ENCODE data around the gene NIP7.
A peak's percentile ranks its signal among the peaks of the same experiment; 100 is the strongest.

Gene NIP7

GRCh38 chr16:69319381-69319780 is 20.2 kb upstream of the NIP7 start:
- no peak for DNase-seq

- no peak for DNase-seq
Measured at GRCh38 chr16:69319826-69320739, 19.5 kb upstream of the NIP7 start.

- DNase-seq = no peak
Measured at GRCh38 chr16:69320740-69321073, 18.9 kb upstream of the NIP7 start.

- DNase-seq = no peak
Measured at GRCh38 chr16:69321080-69321479, 18.5 kb upstream of the NIP7 start.

GRCh38 chr16:69322343-69322742 is 17.2 kb upstream of the NIP7 start:
- no peak for DNase-seq

- no peak for DNase-seq
Measured at GRCh38 chr16:69323415-69323814, 16.2 kb upstream of the NIP7 start.

GRCh38 chr16:69324013-69324531 is 15.5 kb upstream of the NIP7 start:
- no peak for DNase-seq

GRCh38 chr16:69324585-69325253 is 14.9 kb upstream of the NIP7 start:
- no peak for DNase-seq

GRCh38 chr16:69325784-69326171 is 13.8 kb upstream of the NIP7 start:
- DNase-seq = no peak

- no peak for DNase-seq
Measured at GRCh38 chr16:69326172-69326873, 13.2 kb upstream of the NIP7 start.

GRCh38 chr16:69327585-69328310 is 11.8 kb upstream of the NIP7 start:
- DNase-seq = no peak

- no peak for DNase-seq
Measured at GRCh38 chr16:69328854-69329316, 10.7 kb upstream of the NIP7 start.

GRCh38 chr16:69329369-69330285 is 9.9 kb upstream of the NIP7 start:
- DNase-seq = no peak

GRCh38 chr16:69330286-69331109 is 9.1 kb upstream of the NIP7 start, which contains the start of gene PDF:
TSS of gene PDF (minus strand) at chr16:69330588. CDS start at chr16:69330570, 18 bp downstream.
- peak; percentile 83 for DNase-seq

- DNase-seq = no peak
Measured at GRCh38 chr16:69334696-69335095, 4.9 kb upstream of the NIP7 start.

- no peak for DNase-seq
Measured at GRCh38 chr16:69338557-69339288, 849 bp upstream of the NIP7 start.

- no peak for DNase-seq
Measured at GRCh38 chr16:69340095-69340644, 598 bp downstream of the NIP7 start.

GRCh38 chr16:69344171-69344570 is 4.6 kb downstream of the NIP7 start:
- no peak for DNase-seq

- peak; percentile 30 for DNase-seq
Measured at GRCh38 chr16:69345923-69346322, 6.4 kb downstream of the NIP7 start.
